Dermis blood vessel endothelial cell (primary cell): ENCODE measurements around the gene TANGO2. TPM values are rescaled to one million over a fixed set of nuclear protein-coding genes. Genes with fewer than 3 reads are reported as not detected.

Source experiments
- DNase-seq: peaks from one replicate; pipeline ENCODE4 v3.0.0; 2010
- total RNA-seq: library from RNA; depleted of rRNA; stranded (reverse); fragments of >200 nt; gene quantifications from 2 replicates; pipeline ENCODE4 v1.2.3, GENCODE V29; 2014

The TANGO2 gene
- total RNA-seq, 1 donor from 2014 or later, result 93.6 TPM

DNA sequence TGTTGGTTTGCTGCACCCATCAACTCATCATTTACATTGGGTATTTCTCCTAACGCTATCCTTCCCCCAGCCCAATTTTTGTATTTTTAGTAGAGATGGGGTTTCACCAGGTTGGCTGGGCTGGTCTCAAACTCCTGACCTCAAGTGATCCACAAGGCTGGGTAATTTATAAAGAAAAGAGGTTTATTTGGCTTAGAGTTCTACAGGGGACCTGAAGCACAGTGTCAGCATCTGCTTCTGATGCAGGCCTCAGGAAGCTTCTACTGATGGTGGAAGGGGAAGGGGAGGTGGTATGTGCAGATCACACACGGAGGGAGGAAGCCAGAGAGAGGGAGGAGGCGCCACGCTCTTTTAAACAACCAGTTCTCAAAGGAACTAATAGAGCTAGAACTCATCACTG lies 25.8 kb downstream of the TANGO2 start:
- no peak for DNase-seq

DNA sequence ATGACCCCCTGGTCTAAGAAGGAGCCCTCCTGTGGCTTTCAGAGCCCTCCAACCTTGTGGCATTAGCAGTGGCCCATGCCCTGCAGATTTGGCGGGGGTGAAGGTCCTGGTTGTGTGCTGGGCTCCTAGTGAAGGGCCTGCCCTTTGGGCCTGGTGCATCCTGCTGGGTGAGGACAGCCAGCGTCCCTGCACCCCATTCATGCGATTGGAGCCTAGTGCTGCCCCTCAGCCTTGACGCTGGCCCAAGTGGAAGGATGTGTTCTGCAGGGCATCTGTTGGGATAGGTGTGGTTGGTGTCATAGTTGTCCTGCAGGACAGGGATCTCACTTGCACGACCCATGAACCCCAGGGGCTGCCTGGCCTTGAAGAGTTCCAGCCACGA lies 31.0 kb downstream of the TANGO2 start:
- DNase-seq, result no peak

DNA sequence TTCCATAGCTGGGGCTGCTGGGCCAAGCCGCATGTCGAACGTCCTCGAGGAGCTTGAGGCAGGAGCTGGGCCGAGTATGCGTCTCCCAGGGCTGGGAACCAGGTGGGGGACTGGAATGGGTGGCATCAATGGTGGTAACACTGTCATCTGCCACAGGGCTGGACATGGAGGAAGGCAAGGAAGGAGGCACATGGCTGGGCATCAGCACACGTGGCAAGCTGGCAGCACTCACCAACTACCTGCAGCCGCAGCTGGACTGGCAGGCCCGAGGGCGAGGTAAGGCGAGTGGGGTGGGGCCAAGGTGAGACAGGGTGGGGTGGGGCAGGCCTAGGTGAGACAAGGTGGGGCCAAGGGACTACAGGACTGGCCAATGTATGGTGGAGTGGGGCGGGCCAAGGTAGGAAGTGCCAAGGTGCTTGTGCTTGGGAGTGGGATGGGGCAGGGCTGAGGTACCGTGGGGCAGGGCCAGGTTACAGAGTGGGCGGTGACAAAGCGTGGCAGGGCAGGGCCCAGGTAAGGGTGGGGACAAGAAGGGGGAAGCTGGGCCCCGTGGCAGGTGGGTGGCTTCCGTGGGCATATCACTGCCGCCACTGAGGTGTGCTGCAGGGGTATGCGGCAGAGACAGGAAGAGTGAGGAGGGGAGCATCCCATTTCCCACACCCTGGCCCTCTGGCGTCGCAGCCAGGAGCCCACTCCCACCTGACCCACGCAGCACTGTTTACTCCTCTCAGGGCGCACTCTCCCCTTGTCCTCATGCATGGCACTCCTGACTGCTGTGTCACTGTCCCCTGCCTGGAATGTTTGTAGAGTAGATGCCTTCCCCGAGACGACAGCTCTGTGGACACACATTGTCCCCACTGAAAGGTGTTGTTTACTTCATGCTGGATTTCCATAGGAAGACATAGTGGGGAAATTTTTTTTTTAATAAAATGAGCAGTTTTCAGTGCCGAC lies 31.7 kb downstream of the TANGO2 start:
- DNase-seq, result no peak

DNA sequence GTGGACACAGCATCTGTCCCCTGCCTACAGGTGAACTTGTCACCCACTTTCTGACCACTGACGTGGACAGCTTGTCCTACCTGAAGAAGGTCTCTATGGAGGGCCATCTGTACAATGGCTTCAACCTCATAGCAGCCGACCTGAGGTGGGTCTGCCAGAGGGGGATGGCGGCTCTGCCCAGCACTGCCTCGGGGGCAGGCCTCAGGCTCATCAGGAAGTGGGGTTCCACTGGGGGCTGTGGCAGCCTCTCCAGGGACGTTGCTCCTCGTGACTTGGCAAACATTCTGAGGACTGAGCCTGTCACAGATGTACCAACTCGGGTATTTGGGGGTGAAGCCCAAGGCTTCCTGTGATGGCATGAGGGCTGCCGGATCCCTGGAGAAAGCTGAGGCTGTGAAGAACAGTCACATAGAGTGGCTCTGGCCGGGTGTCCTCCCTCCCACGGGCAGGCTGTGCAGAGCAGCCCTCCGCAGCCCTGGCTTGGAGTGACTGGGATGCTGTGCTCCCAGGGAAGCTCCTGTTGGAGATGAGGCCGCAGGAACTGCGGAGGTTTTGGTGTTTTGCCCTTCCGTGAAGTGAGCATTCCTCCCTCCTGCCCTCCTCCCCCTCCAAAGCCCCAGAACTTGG lies 32.6 kb downstream of the TANGO2 start:
- no peak for DNase-seq

DNA sequence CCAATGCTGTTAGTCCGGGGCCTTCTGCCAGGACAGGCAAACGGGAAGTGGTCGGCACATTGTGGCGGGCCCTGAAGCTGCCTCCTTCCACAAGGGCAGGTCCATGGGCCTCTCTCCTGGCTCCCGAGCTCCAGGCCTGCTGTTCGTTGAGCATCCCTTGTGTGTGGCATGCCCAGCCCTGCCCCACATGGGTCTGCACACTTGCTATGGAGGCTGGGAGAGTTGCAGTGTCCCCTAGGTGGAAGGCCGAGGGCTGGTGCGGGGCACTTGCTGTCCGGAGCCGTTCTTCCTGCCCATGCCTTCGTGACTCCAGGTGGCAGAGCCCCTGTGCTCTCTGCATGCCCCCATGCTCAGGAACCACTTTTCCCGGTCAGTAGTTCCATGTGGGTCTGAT lies 33.1 kb downstream of the TANGO2 start:
- DNase-seq, result no peak

DNA sequence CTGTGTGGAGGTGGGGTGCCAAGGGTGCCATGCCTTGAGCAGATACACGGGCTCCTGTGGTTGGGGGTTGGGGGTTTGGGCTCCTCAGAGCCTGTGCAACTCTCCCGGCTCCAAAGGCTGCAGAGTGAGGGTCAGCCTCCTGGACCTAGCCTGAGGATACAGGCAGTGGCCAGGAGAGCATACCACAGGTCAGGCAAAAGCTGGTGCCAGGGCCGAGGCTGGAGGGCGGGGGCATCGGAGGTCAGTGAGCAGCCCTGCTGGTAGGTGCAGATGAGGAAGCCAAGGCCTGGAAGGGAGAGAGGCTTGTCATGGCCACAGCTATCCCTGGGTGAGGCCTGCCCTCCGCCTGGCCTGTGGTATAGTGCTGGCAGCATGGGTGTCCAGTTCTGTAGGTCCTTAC lies 33.6 kb downstream of the TANGO2 start:
- no peak for DNase-seq

DNA sequence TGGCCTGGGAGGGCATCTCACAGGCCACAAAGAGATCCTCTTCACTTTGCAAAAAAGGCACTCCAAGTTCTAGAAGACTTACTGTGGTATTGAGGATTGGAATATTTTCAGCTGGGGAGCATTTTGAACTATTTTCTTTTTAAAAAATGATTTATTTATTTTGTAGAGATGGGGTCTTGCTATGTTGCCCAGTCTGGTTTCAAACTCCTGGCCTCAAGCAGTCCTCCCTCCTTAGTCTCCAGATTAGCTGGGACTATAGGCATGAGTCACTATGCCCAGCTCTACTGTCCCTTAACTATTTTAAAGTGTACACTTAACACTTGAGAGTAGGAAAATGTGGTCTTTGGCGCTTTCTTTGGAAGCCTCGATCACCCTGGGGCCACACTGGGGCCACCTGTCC lies 34.2 kb downstream of the TANGO2 start:
- no peak for DNase-seq

DNA sequence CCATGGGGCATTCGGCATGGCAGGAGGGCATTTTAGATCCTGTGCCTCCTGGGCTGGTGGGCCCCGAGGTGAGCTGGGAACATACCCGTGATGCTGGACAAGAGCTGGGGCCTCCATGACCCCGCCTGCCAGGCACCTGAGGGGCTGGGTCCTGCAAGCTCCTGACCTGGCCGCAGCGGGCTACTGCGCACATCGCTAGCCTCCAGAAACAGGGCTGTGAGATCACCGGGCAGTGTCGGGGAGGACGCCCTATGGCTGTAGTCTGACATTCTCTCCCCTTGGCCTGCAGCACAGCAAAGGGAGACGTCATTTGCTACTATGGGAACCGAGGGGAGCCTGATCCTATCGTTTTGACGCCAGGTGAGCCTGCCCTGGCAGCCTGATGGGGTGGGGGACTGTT lies 34.7 kb downstream of the TANGO2 start:
- no peak for DNase-seq

DNA sequence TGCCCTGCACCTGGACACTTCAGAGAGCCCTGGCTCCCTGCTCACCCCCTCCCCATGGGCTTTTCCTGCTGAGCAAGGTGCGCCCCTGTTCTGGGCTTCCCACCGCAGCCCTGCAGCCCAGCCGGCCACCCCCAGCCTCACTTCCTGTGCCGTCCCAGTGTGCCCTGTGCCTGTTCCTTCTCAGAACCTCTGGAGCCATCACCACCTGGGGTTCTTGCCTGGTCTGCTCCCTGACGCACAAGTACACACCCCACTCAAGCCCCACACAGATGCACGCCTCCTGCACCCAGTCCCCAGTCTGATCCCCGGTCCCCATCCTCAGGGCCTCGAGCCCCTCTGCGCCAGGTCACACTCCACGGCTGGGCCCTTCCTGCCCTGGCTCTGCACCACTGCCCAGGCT lies 35.3 kb downstream of the TANGO2 start:
- DNase-seq, result no peak

DNA sequence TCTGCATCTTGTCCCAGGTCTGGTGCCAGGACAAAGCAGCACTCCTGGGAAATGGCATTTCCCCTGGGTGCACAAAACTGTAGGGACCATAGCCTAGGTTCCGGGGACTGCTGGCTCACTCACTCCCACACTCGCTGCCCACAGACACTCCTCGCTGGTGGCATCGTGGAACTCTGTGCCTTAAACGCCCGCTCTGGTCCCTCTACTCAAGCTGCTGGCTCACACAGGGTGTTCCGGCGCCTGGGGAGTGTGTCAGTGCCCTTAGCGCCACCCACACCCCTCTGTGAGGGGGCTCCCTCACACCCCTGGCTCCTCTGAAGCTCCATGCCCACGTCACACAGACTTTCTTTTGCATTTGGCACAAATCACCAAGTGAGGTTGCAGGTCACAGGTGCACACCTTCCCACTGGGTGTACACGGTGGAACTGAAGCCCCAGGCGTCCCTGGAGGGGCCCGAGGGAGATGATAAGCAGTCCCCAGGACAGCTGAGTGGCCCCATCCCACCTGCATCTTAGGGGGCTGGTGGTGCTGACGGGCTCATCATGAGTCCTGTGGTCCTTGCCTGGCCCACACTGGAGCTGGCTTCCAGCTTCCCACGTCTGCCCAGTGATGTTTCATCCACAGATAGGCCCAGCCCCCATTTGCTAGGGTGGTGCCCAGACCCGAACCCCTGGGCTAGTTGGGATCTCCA lies 35.9 kb downstream of the TANGO2 start:
- DNase-seq, result no peak

DNA sequence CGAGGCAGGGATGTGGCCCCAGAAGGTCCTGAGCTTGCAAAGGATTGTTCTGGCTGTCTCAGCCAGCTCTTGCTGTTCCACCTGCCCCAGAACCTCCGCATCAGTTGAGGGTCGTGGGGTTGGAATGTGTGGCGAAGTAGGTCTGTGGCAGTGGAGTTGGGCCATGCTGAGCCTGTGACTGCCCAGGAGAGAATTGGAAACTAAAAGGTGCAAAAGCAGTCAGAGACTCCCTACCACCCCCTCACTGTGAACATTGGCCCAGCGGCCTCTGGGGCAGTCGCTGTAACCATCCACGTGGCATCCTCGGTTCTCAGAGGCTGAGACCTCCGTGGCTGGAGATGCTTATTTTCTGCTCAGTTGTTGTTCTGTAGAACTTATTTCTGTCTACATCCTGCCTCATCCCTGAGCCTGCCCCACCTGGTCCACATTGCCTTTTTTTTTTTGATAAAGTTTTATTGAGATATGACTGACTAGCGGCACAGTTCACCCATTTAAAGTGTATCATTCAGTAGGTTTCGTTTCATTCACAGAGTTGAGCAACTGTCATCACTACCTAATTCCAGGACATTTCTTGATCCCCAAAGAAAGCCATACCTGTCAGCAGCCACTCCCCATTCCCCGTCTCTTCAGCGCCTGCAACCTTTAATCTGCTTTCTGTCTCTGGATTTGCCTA lies 36.8 kb downstream of the TANGO2 start:
- no peak for DNase-seq

DNA sequence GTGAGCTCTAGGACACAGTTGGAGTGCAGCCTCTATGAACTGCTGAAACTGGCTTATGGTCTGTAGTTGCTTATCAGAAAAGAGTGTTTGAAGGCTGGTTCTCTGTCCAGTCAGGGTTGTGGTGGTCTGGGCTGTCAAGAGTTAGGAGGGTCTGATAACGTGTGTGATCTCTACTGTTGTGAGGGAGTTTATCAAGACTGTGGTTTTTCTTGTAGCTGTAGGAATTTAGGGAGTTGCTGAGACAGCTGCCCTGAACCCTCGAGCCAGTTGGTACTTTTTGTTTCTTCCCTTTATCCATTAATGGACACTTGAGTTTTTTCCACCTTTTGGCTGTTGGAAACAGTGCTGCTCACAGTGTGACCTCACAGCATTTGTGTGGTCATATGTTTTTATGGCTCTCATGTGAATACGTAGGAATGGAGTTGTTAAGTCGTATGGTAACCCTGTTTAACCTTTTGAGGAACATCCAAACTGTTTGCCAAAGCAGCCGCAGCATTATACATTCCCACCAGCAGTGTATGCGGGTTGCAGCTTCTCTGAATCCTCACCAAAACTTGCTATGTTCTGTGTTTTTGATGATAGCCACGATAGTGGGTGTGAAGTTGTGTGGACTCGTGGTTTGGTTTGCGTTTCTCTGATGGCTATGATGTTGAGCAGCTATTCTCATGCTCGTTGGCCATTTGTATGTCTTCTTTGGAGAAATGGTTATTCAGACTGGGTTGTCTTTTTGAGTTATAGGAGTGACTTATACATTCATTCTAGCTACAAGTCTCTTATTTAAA lies 38.3 kb downstream of the TANGO2 start:
- DNase-seq, result no peak

DNA sequence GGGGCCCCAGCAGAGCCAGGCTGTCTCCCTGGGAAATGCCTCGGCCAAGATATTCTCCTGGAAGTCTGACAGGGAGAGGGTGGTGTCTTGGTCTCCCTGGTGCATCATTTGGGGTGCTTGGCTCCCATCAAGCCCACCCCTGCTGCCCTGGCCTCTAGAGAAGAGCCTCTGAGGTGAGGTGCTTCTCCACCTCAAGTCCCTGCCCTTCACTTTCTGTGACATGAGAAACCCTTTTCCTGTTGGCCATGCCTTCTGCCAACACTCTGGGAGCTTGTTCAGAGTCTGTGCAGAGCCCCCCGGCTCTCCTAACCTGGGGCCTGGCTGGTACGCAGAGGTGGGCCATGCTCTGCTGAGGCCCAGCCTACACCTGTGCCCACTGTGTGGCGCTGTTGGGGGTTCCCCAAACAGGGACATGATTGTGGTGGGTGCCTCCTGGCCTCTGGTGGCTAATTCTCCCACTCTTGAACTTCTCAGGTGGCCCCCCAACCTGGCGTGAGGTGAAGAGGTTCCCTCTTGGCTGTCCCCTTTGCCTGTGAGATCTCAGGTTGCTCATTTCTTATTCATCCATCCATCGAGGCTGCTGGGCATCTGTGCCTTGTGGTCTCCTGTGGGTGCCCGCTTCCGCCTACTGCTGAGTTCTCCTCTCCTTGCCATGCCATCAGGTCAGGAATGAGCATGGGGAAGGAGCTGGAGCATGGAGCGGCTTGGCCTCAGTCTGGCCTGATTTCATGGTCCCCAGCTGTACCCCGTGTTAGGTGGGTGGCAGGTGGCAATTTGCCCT lies 40.0 kb downstream of the TANGO2 start:
- DNase-seq, result no peak

DNA sequence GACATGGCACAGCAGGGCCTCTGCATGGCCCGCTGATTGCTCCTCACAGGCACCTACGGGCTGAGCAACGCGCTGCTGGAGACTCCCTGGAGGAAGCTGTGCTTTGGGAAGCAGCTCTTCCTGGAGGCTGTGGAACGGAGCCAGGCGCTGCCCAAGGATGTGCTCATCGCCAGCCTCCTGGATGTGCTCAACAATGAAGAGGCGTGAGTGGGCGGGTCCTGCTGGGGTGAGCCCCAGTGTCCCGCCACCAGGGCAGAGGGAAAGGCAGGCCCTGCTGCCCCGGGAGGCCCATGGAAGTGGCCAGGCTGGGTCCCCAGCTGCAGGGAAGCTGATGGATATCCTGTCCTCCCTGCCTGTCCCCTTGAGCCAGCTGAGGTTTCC lies 40.6 kb downstream of the TANGO2 start:
- peak; percentile 93 for DNase-seq

DNA sequence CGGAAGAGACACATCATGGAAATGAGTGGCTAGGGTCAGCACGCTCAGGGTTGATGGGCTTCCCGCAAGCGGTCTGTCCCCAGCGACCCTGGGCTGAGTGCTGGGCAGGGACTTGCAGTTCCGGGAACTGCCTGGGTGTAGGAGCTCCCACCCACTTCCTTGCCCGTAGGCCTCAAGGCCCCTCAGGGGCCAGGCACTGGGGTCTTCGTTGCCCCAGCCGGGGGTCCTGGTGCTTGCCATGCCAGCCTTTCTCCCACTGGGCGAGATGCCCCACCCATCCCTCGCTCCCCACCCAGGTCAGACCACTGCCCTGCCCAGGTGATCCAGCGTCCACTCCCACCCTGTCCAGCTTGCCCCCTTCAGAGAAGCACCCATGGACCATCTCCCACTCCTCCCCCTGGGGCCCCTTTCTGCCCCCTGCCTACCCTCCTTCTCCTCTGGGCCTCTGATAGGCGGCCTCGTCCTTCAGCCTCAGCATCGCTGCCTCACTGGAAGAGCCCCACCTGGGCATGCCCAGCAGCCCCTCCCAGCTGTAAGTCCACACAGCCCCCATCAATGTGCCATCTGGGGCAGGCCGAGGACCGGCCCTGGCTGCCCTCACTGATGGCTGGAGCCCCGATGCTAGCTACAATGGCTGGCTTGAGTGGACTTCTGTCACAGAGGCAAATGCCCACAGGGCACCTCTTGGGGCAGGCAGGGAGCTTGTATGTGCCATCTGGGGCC lies 41.3 kb downstream of the TANGO2 start:
- DNase-seq, result no peak

DNA sequence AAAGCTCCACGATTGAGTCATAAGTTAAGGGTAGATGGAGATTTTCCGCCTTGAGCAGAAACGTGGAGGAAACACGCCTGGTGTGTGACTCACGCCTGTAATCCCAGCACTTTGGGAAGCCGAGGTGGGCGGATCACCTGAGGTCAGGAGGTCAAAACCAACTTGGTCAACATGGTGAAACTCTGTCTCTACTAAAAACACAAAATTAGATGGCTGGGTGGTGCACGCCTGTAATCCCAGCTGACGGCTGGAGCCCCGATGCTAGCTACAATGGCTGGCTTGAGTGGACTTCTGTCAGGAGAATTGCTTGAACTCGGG lies 41.8 kb downstream of the TANGO2 start:
- DNase-seq, result peak; percentile 88

DNA sequence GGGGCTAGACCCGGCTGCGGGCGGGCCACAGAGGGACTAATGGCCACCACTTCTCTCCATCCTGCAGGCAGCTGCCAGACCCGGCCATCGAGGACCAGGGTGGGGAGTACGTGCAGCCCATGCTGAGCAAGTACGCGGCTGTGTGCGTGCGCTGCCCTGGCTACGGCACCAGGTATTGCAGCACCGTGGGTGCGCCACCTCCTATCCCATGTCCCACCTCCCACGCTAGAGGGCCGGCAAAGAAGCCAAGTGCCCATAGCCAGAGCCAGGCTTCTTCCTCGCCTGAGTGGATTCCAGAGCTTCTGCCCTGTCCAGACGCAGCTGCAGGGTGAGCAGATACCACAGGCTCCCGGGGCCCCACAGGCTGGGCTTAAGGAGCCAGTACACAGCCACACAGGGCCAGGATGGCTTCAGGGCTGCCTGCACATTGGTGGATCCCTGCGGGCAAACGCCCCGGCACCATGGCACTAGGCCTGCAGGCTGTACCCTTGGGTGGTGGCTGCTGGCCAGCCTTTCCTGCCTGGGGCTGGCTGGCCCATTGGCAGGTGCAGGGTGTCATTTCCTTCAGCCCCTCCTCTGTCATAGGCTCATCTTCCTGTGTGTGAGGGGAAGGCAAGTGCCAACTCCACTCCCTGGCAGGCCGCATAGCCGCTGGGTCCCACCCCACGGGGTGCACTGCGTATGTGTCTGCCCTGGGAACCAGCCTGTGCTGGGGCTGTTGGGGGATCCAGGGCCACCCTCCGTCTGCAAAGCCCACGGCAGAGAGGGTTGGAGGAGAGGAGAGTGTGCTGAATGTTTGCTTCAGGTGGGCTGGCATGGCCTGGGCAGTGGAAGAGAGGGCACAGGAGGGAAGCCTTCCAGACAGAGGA lies 42.6 kb downstream of the TANGO2 start:
- no peak for DNase-seq

DNA sequence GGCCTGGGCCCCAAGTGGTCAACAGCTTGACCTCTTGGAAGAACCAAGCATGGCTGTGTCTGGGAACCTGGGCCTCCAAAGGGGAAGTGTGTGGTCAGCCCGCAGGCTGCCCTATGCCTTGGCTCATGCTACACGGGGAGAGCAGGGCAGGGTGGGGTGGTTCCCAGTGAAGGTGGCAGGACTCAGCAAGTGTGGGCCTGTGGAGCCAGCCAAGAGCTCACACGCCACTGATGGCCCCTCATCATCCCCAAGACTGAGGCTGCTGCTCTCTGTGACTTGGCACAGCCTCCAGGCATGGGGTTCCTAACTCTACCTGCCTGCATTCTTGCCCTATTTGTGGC lies 43.2 kb downstream of the TANGO2 start:
- DNase-seq, result no peak

DNA sequence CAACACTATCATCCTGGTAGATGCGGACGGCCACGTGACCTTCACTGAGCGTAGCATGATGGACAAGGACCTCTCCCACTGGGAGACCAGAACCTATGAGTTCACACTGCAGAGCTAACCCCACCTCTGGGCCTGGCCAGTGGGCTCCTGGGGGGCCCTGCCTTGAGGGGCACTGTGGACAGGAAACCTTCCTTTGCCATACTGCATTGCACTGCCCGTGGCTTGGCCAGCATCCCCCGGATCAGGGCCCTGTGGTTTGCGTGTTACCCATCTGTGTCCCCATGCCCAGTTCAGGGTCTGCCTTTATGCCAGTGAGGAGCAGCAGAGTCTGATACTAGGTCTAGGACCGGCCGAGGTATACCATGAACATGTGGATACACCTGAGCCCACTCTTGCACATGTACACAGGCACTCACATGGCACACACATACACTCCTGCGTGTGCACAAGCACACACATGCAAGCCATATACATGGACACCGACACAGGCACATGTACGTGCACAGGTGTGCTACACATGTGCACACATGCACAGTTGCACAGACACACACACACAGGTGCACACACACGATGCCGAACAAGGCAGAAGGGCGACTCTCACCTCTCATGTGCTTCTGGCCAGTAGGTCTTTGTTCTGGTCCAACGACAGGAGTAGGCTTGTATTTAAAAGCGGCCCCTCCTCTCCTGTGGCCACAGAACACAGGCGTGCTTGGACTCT lies 43.8 kb downstream of the TANGO2 start:
- no peak for DNase-seq
